ENCODE data around the gene AMFR. TPM values are rescaled to one million over a fixed set of nuclear protein-coding genes. Genes with fewer than 3 reads are reported as not detected.

AMFR gene
- total RNA-seq, 2 experiments from 2014 or later = 35.9 to 41.6 TPM

DNA sequence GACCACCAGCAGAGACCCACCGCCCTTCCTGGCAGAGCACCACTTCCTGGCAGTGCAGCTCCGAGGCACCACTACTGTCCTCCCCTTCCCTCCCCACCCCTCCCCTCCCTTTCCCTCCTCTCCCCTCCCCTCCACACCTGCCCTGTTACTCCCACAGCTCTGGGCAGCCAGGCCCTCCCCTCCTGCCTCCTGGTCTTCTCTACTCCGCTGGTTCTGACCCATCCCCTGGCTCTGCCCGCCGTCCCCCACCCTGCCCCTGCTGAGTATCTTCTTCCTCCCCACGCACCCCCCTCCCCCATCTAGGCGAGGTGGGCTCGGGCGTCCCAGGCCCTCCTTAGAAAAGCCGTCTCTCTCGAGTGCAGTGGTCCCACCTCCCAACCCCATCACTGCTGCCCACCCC, 77.7 kb downstream of the AMFR start:
- no peak for TF ChIP-seq CTCF (IDR thresholded peaks at IDR 0.05)
- no peaks in the 10 kb centered on the region for H3K4me1 Mint-ChIP-seq (ENCODE audit: low read depth)
- POLR2A ChIA-PET = no interaction called here
- H3K27ac Mint-ChIP-seq = no peak overlapping the region
- no peaks in the 10 kb centered on the region for H3K27me3 Mint-ChIP-seq
- no peaks in the 10 kb centered on the region for H3K9me3 Mint-ChIP-seq
- no peak overlapping the region for H3K4me3 Mint-ChIP-seq
- CTCF ChIA-PET = interaction anchor here (1.7 kb wide), 1 partner anchor 30 kb away, joined by 5 read pairs; no protein-coding TSS in a partner anchor
- DNase-seq (no peak), ATAC-seq (no peak)
- intact Hi-C loops (cut with micrococcal nuclease) = no loop called here
- no peaks in the 10 kb centered on the region for H3K36me3 Mint-ChIP-seq (ENCODE audit: low read depth)

DNA sequence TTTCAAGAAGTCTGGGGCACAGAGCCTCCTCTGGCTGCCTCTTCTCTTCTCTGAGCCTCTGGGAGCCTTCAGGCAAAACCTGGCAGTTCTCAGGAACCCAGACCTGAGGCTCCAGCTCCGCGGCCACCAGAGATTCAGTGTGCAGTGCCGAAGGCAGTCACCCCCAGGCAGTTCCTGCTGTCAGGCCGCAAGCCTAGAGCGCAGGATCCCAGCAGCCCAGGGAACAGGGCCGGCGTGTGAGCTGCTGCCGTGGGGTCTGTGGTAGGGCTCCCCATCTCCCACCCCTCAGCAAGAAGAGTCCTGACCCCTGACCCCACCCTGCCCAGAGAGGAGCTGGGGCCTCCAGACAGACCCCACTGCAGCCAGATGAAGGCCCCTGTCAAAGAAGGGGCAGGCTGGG, 78.2 kb downstream of the AMFR start:
- POLR2A ChIA-PET = no interaction called here
- H3K27me3 Mint-ChIP-seq = no peaks in the 10 kb centered on the region
- DNase-seq (no peak), ATAC-seq (no peak)
- TF ChIP-seq CTCF (IDR thresholded peaks at IDR 0.05) = no peak
- no peak overlapping the region for H3K4me3 Mint-ChIP-seq
- H3K4me1 Mint-ChIP-seq (ENCODE audit: low read depth) = no peaks in the 10 kb centered on the region
- CTCF ChIA-PET = interaction anchor here (1.5 to 1.7 kb wide), 2 partner anchors 9 to 29 kb away, joined by 4 to 5 read pairs; no protein-coding TSS in a partner anchor
- H3K36me3 Mint-ChIP-seq (ENCODE audit: low read depth) = no peaks in the 10 kb centered on the region
- no peaks in the 10 kb centered on the region for H3K9me3 Mint-ChIP-seq
- intact Hi-C loops (cut with micrococcal nuclease) = no loop called here
- H3K27ac Mint-ChIP-seq = no peak overlapping the region

- ChIA-PET POLR2A (no interaction called here), CTCF (interaction anchor here (1.5 kb wide), 1 partner anchor 10 kb away, joined by 4 read pairs; no protein-coding TSS in a partner anchor)
- H3K27ac Mint-ChIP-seq = no peak overlapping the region
- H3K4me3 Mint-ChIP-seq = no peak overlapping the region
- no peaks in the 10 kb centered on the region for H3K36me3 Mint-ChIP-seq (ENCODE audit: low read depth)
- intact Hi-C loops (cut with micrococcal nuclease) = no loop called here
- H3K27me3 Mint-ChIP-seq = no peaks in the 10 kb centered on the region
- TF ChIP-seq CTCF (IDR thresholded peaks at IDR 0.05) = no peak
- no peak for ATAC-seq
- no peak for DNase-seq
- H3K4me1 Mint-ChIP-seq (ENCODE audit: low read depth) = no peaks in the 10 kb centered on the region
- no peaks in the 10 kb centered on the region for H3K9me3 Mint-ChIP-seq
Measured at GRCh38 chr16:56346131-56346890, 79.0 kb downstream of the AMFR start.

GRCh38 chr16:56345406-56346050, 79.8 kb downstream of the AMFR start:
- ATAC-seq (no peak), DNase-seq (no peak)
- Mint-ChIP-seq H3K36me3 (ENCODE audit: low read depth) (no peaks in the 10 kb centered on the region), H3K27me3 (no peaks in the 10 kb centered on the region), H3K4me1 (ENCODE audit: low read depth) (no peaks in the 10 kb centered on the region), H3K4me3 (no peak overlapping the region), H3K9me3 (no peaks in the 10 kb centered on the region), H3K27ac (no peak overlapping the region)
- CTCF ChIA-PET = interaction anchor here (0.6 to 1.5 kb wide), 2 partner anchors 11 to 817 kb away, joined by 3 to 4 read pairs; no protein-coding TSS in a partner anchor
- POLR2A ChIA-PET = no interaction called here
- intact Hi-C loops (cut with micrococcal nuclease) = no loop called here
- no peak for TF ChIP-seq CTCF (IDR thresholded peaks at IDR 0.05)

All from activated CD8-positive, alpha-beta T cell treated with anti-CD3 and anti-CD28 coated beads for 36 hours (primary cell).